Activated CD8-positive, alpha-beta memory T cell treated with anti-CD3 and anti-CD28 coated beads, Interleukin-2, amount 50 U/mL, for 1 hour (primary cell): Measurements from ENCODE around the gene ARHGAP8.
A peak's percentile ranks its signal among the peaks of the same experiment; 100 is the strongest.

Experiments used
- DNase-seq: peaks from one replicate; pipeline ENCODE4 v3.0.0-alpha.2; 2020; ENCODE audit errors: extremely low read depth

ARHGAP8 gene

GRCh38 chr22:44726439-44726838 lies 25.9 kb upstream of the ARHGAP8 start:
- DNase-seq, result no peak

GRCh38 chr22:44727148-44727547 lies 25.2 kb upstream of the ARHGAP8 start:
- DNase-seq, result no peak

GRCh38 chr22:44727709-44728108 lies 24.7 kb upstream of the ARHGAP8 start:
- no peak for DNase-seq

GRCh38 chr22:44728761-44729324 lies 23.5 kb upstream of the ARHGAP8 start:
- DNase-seq, result no peak

- DNase-seq, result no peak
These were observed 22.9 kb upstream of the ARHGAP8 start for GRCh38 chr22:44729391-44730021.

- DNase-seq, result no peak
These were observed 22.4 kb upstream of the ARHGAP8 start for GRCh38 chr22:44730022-44730393.

- no peak for DNase-seq
These were observed 21.7 kb upstream of the ARHGAP8 start for GRCh38 chr22:44730490-44731356.

GRCh38 chr22:44731357-44731970 lies 20.9 kb upstream of the ARHGAP8 start:
- no peak for DNase-seq

- DNase-seq, result no peak
These were observed 20.3 kb upstream of the ARHGAP8 start for GRCh38 chr22:44732017-44732561.

GRCh38 chr22:44732661-44733060 lies 19.7 kb upstream of the ARHGAP8 start:
- DNase-seq, result no peak

GRCh38 chr22:44733426-44734106 lies 18.8 kb upstream of the ARHGAP8 start:
- DNase-seq, result no peak

- DNase-seq, result no peak
These were observed 18.1 kb upstream of the ARHGAP8 start for GRCh38 chr22:44734278-44734677.

- DNase-seq, result no peak
These were observed 17.4 kb upstream of the ARHGAP8 start for GRCh38 chr22:44734801-44735517.

- DNase-seq, result peak; percentile 47
These were observed 16.6 kb upstream of the ARHGAP8 start for GRCh38 chr22:44735518-44736428.

- no peak for DNase-seq
These were observed 15.6 kb upstream of the ARHGAP8 start for GRCh38 chr22:44736581-44737405.

GRCh38 chr22:44737406-44738346 lies 14.7 kb upstream of the ARHGAP8 start:
- no peak for DNase-seq

GRCh38 chr22:44738347-44738715 lies 14.0 kb upstream of the ARHGAP8 start:
- no peak for DNase-seq

GRCh38 chr22:44739024-44739423 lies 13.4 kb upstream of the ARHGAP8 start:
- DNase-seq, result no peak
